Stimulated activated CD4-positive, alpha-beta T cell treated with anti-CD3 and anti-CD28 coated beads, Interleukin-12 subunit alpha, Interleukin-12 subunit beta, amount 100 ng/mL, for 4 hours (primary cell): ENCODE results near the gene FMR1.

ENCODE experiments used
- DNase-seq: peaks from one replicate; pipeline ENCODE4 v3.0.0-alpha.2; 2020

FMR1 gene

DNA sequence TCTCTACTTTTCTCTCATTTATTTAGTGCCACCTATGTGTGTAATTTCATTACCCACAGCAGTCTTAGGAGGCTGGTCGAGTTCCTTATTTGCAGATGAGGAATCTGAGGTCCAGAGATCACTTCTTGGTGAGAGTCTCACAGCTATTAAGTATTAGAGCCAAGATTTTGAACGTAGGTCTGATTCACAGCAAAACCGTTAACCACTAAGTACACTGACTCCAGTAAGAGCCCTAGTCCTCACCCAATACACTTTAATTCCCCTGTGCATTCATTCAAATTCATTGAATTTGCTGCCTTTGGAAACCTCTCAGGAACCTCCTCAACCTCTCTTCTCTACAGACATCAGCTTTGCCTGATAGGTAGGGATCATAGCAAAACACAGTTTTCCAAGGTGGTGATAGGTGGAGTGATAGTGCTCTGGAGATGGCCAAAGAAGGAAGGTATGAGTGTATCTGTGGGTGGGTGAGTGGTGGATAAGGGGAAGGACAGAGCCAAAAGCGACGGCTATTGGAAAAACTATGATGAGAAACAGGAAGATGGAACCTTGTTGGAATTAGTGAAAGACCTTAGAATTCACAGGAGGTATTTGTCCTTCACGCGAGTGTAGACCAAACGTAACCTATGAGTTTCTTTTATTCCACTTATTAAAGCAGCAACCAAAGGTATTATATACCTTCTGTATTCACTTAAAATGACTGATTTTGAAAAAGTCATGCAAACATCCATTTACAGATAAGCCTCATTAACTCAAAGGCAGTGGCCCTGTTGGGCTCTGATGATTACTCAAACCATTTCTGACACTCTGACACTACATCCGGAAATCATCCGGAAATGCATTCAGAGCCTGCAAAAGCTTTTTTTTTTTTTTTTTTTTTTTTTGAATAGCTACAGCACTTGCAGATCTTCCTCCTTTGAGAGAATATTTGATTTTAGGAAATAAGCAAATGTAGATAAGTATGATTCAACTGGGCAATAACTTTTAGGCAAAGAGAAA lies 6.3 kb downstream of the FMR1 start:
- DNase-seq, result no peak

DNA sequence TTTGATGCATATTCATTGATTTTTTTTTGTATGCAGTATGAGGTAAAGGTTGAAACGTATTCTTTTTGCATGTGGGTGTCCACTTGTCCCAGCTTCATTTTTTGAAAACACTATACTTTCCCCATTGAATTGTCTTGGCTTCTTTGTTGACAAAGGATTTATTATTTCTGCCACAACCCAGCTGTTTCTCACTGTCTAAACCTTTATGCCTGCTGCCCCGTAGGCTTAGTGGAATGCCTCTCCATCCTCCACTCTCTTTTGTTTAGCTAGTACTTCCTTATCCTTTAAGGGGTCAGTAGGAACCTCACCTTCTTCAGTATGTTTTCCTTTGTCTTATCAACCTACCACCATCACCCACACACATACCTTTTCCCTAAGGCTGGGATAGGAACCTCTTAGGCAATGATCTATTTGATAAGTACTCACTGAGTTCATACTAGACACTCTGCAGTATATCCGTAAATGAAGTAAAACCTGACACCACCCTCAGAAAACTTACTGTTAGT lies 8.5 kb downstream of the FMR1 start:
- no peak for DNase-seq

DNA sequence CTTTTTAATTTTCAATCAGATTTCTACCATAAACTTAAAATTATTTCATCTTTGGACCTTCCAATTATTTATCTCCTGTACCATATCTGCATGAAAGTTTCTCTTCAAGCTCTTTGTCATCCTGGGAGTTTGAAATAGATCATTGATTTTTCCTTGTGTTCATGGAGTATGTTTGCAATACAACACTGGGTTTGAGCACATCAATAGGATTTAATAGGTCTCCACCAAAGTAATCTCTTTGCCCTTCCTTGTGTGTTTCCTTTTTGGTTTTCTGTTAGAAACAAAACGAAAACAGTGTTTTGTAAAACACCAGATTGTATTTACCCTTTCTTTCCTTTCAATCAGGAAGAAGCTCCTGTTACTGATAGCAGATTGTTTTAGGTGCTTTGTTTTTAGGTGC lies 11.9 kb downstream of the FMR1 start:
- DNase-seq, result no peak

DNA sequence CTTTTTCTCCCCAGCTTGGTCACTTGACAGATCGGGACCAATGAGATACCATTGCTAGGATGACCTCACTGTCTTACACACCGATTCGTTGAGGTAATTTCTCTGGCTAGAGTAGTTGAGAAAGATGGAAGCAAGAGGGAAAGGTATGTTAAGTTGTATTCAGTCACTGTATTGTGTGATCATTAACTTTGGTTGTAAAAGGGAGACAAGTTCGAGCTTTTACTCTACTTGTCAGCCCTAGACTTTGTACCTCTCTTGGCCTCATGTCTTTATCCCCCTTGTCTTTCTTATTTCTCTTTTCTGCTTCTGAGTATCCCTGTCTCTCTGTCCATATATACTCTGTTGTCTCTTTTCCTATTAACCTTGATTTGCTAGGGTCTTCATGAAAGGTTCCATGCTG lies 15.5 kb downstream of the FMR1 start:
- DNase-seq, result no peak

DNA sequence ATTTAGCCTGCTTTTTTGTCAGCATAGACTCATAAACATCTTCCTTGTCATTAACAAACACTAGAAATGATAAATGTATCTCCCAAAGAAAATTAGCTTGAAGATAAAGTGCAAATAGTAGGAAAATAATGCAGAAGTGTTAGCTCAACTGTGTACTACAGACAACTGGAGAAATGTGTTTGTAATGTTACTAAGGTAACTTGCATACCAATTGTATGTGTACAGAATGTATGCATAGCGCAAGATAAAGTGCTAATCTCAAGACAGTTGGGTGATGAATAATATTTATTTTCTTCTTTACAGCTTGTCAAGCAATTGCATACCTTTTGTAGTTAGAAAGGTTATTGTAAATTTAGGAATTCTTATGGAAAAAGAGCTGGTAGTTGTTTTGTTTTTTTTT lies 22.1 kb downstream of the FMR1 start:
- DNase-seq, result no peak

DNA sequence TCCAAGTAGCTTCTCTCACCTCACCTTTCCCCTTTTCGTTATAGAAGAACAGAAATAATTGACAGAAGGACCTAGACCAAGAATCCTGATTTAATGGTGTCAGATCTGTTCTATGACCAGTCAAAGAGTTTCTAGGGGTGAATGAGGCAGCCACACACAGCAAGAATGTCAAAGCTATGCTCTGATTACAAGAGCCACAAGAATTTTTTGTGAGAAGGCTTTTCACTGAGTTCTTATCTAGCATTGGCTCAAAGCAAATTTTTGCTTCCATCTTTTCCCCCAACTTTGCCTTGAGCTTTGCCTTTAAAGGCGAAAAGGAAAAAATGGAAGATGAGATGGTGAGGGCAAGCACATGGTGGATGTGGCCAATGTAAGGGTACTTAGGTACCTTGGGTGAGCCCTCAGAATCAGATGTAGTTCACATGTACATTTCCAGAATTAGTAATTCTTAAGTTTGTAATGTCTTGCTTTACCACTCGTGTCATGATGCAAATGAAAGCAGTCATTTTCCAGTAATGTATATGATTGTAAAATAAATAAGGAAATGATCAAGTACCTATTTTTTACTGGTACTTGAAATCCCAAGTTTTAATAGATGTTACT lies 23.5 kb downstream of the FMR1 start:
- DNase-seq, result no peak

DNA sequence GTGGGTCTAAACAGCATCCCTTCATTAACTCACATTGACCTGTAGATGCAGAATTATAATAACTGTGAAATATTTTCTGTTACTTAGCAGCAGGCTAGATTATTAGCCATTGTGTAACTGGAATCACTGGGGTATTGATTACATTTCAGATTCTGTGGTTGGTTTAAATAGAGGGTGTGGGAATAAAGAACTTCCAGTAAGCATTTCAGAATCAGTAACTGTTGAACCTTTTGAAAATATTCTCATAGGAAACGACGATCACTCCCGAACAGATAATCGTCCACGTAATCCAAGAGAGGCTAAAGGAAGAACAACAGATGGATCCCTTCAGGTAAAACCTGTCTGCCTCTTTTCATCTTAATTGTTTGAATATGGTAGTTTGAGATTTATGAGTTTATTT lies 33.6 kb downstream of the FMR1 start:
- DNase-seq, result no peak

DNA sequence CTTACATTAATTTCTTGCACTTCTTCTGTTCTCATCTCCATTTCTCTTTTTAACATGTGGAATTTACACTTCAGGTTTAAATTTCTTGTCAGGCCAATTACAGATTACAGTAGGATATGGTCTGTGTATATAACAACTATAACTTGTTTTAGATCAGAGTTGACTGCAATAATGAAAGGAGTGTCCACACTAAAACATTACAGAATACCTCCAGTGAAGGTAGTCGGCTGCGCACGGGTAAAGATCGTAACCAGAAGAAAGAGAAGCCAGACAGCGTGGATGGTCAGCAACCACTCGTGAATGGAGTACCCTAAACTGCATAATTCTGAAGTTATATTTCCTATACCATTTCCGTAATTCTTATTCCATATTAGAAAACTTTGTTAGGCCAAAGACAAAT lies 36.8 kb downstream of the FMR1 start:
- no peak for DNase-seq

DNA sequence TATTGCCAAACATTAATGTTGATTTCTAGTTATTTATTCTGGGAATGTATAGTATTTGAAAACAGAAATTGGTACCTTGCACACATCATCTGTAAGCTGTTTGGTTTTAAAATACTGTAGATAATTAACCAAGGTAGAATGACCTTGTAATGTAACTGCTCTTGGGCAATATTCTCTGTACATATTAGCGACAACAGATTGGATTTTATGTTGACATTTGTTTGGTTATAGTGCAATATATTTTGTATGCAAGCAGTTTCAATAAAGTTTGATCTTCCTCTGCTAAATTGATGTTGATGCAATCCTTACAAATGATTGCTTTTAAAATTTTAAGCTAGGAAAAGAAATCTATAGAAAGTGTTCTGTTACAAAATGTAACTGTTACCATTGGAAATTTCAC lies 38.6 kb downstream of the FMR1 start:
- no peak for DNase-seq

DNA sequence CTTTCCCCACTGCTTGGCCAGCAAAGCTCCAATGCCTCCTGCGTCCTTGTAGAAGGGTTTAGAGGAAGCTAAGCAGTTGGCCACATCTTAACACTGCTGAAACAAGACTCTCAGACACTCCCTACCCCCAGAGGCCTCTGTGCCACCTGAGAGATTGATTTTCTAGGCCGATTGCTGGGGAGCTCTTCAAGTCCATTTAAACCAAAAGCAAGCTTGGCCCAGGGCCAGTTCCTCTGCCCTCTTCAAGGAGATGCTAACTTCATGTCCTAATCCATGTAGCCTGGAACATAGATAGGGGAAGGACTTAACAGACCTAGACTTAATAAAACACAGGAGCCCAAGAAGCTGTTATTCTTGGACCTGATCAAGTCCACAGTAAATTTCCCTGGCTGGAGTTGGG lies 42.3 kb downstream of the FMR1 start:
- no peak for DNase-seq

DNA sequence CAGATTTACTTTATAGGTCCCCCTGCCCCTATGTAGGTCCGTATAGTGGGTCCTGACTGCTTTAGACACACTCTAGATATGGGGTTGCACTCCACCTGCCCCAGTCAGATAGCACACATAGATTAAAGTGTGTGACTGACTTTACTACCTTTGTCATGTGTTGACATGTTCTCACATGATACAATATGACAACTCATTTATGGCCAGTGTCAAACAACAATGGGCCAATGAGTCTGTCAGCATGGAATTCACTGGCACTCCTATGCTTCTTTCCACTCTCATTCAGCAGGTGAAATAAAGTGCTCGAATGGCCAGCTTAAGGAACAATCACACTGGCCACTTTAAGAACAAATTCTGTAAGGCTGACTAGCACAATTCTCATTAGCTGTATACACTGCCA lies 45.6 kb downstream of the FMR1 start:
- DNase-seq, result no peak

DNA sequence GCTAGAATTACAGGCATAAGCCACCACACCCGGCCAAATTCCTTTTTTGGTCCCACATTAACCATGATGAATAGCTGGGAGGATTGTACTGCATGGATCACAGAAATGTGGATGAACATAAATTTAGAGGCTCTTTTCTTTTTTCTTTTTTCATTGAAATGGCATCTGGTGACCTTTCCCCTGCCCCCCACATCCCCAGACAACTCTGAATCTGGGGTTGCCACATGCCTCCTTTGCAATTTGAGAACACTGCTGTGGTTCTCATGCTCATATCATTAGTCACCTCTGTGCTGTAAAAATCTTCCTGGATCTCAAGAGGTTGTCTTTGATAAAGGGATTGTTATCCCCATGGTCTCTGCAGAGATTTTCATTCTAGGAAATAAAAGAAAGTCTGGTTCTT lies 46.6 kb downstream of the FMR1 start:
- no peak for DNase-seq

DNA sequence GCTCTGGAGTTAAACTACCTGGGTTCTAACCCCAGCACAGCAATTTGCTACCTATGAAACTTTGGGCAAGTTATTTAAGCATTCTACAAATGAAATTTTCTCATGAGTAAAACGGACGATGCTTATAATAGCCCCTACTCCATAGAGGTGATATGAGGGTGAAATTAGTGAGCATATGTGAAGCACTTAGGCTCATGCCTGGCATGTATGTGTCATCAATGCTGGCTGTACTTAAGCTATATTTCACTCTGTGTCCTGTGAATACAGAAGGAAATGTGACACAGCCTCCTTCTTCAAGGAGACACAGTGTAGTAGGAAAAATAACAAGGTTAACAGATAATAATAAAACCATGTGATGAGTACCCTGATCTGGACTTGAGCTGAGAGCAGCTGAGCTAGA lies 49.0 kb downstream of the FMR1 start:
- no peak for DNase-seq

DNA sequence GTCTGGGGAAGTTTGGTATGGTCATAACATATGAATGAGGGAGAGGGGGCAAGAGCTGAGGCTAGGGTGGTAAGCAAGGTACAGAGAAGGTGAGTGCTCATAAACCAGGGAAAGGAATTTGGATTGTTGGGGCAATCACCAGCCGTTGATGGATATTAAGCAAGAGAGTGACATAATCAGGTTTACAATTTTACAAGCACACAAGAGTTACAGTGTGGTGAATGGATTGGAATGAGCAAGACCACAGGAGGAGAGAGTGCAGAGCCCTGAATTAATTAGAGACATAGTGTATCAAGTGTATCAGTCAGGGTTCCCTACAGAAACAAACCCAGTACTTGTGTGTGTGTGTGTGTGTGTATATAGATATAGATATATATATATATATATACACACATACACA lies 50.8 kb downstream of the FMR1 start:
- DNase-seq, result no peak

DNA sequence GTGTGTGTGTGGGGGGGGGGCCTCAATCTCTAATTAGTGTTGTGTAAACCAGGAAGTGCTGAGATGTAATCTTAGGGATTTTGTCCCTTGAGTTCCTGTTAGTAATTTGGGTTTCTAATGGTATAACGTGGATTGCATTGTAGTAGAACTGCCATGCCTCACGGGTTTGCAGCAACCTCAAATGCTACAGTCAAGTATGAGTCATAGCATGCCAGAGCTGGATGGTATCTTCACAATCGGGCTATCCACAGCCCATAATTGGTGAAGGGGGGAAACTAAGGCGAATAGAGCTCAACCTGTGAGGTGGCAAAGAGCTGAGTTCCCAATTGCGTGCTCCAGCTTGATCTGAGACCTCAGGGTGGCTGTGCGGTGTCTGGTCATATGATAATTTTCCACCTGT lies 67.2 kb downstream of the FMR1 start:
- no peak for DNase-seq

DNA sequence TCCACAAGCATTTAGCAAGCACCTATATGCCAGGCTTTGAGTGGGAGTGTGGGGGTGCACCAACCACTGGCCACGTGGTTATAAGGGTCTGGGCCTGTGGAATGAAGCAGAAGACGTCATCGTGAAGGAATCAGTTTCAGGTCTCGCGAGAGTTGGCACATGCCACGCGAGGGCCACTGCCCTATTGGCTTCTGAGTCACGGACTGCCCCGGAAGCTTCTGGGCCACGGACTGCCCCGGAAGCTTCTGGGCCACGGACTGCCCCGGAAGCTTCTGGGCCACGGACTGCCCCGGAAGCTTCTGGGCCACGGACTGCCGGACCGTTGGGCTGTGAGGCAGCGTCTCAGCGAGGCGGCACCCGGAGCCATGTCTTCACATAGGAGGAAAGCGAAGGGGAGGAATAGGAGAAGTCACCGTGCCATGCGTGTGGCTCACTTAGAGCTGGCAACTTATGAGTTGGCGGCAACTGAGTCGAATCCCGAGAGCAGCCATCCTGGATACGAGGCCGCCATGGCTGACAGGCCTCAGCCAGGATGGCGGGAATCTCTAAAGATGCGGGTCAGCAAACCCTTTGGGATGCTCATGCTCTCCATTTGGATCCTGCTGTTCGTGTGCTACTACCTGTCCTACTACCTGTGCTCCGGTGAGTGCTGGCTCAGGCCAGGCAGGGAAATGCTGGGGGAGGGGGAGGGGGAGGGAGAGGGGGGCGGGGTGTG lies 69.5 kb downstream of the FMR1 start, which contains the start of gene FMR1NB:
TSS of gene FMR1NB (plus strand) at position 300 of the 715 bp plus-strand sequence. CDS start at position 366, 66 bp downstream.
- DNase-seq, result no peak
